Esophagus squamous epithelium (tissue), 4 donors: ENCODE data around the gene TMEM53.

Experiments
- POLR2A ChIP-seq, 4 donors: fragments of 450-650 bp; IDR thresholded peaks; one replicate each; pipeline ENCODE4 v1.6.1; 2017; ENCODE audit warnings: antibody characterized with exemption in 4 of 4, mild to moderate bottlenecking in 4 of 4, moderate library complexity in 3 of 4
- TF ChIP-seq, protein P1 (sequence below), 6 experiments: fragments of 450-650 bp in 4 of 6; fragments of 200-600 bp in 2 of 6; sonication (generic) in 2 of 6; IDR thresholded peaks; one replicate each; pipeline ENCODE4 v1.5.1; 2016 to 2019; ENCODE audit warnings: antibody characterized with exemption in 6 of 6, mild to moderate bottlenecking in 4 of 6, moderate library complexity in 4 of 6

DNA sequence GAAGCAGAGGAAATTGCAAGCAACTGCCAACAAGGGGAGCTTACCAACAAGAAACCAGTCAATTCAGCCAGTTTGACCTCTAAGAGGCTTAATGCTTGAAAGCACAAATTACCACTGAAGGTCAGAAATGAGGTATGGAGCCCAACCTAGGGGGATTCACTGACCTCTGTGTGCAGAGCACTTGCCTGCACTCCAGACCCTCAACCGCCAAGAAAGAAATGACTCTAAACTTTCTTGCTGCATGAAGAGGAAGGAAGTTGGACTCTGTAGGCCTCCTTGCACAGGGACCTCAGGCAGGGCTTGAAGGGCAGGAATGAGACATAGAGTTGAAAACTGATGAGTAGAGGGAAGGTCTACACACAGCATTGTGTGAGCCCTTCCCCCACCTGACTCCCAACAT, 10.2 kb upstream of the TMEM53 start:
- TF ChIP-seq POLR2A (IDR thresholded peaks at IDR 0.05), result no peak
- TF ChIP-seq, protein P1, sequence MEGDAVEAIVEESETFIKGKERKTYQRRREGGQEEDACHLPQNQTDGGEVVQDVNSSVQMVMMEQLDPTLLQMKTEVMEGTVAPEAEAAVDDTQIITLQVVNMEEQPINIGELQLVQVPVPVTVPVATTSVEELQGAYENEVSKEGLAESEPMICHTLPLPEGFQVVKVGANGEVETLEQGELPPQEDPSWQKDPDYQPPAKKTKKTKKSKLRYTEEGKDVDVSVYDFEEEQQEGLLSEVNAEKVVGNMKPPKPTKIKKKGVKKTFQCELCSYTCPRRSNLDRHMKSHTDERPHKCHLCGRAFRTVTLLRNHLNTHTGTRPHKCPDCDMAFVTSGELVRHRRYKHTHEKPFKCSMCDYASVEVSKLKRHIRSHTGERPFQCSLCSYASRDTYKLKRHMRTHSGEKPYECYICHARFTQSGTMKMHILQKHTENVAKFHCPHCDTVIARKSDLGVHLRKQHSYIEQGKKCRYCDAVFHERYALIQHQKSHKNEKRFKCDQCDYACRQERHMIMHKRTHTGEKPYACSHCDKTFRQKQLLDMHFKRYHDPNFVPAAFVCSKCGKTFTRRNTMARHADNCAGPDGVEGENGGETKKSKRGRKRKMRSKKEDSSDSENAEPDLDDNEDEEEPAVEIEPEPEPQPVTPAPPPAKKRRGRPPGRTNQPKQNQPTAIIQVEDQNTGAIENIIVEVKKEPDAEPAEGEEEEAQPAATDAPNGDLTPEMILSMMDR (IDR thresholded peaks at IDR 0.05), result no peak
